DMS153 (cell line): ENCODE results near the gene TMTC3.
"Not testable (repeated sequence)": the region's sequence is repeated elsewhere in the genome, so short reads cannot be mapped to it uniquely, and the experiment has no call there.

Source experiments
- DNase-seq: peaks from one replicate; lab custom pipeline; 2025; lab: John Stamatoyannopoulos, UW

The TMTC3 gene

GRCh38 chr12:88166179-88166578, 24.1 kb downstream of the TMTC3 start:
- DNase-seq = no peak

GRCh38 chr12:88167384-88167783, 25.3 kb downstream of the TMTC3 start:
- no peak for DNase-seq

GRCh38 chr12:88172844-88173407, 30.8 kb downstream of the TMTC3 start:
- DNase-seq = no peak

DNA sequence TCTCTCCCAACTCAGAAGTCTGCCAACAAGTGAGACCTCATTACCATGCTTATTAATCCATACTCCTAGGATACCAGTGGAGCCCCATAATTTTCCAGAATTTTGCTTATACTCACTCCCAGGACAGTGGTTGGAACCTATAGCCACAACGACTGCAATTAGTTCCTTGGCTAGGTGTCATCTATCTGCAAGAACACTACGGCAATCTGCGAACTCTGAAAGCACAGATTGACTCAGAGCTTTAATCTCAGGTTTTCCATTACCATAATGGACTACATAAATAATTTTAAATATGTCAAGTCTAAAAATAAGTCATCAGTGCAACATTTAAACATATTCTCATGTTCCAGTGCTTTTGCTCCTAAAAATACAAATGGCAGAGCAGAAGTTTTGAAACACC, 33.4 kb downstream of the TMTC3 start:
- DNase-seq = no peak

- DNase-seq = no peak
These were observed 37.4 kb downstream of the TMTC3 start for GRCh38 chr12:88179436-88180014.

DNA sequence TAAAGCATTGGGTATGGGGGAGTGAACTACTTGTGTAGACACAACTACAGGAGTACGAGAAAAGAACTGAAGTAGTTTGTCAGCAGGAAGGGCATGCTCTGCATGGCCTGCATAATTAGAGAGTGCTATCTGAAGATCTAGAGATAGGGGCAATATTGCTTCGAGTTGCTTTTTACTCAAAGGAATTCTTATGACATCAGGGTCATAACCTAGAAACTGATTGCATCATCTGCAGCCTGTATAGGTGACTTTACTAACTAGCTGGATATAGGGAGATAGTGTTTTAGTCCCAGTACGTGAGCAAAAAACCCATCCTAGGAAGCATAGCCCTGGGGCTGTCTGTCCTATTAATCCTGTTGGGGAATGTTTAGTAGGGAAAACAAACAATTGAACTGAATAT, 39.8 kb downstream of the TMTC3 start:
- DNase-seq = no peak

DNA sequence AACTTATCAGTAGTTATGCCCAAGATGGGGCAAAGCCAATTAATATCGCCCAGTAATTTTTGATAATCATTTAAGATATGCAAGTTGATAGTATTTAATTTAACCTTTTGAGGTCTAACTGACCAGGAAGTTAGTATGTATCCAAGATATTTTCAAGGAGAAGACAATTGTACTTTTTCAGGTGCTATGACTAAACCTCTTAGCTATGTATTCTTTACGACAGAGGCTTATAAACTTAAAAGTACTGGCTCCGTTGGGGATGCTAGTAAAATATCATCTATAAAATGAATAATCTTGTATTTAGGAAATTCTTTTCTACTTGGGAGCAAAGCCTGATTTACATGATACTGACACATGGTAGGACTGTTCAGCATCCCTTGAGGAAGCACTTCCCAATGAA, 40.3 kb downstream of the TMTC3 start:
- DNase-seq = no peak

- DNase-seq = no peak
These were observed 42.1 kb downstream of the TMTC3 start for GRCh38 chr12:88184196-88184595.

DNA sequence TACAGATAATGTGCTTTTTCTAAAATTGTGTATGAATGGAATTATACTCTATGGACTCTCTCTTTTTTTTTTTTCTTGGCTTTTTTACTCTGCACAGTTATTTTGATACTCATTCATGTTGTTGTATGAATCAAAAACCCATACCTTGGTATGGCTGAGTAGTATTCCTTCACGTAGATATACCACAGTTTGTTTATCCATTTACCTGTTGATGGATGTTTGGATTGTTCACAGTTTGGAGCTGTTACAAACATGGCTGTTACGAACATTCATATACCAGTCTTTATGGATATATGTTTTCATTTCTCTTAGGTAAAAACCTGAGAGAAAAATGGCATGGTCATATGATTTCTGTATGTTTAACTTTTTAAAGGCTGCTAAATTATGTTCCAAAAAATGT, 43.2 kb downstream of the TMTC3 start:
- no peak for DNase-seq

GRCh38 chr12:88185988-88186387, 43.9 kb downstream of the TMTC3 start:
- DNase-seq = peak; percentile 17

GRCh38 chr12:88187571-88187970, 45.5 kb downstream of the TMTC3 start:
- no peak for DNase-seq

DNA sequence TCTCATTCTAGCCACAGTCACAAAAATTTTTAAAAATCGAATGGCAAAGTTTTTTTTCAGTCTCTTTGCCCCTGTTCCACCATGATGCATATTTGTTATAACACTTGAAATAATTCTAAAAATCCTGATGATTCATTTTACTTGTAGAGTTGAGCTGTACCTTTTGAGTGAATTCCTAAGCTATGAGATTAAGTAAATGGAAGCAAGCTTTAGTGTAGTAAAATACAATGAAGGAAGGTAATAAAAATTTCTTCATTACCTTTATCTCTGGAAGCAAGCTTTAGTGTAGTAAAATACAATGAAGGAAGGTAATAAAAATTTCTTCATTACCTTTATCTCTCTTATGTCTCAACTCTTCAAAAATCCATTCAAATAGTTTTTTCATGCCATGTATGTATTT, 46.1 kb downstream of the TMTC3 start:
- no peak for DNase-seq

GRCh38 chr12:88192426-88192825, 50.3 kb downstream of the TMTC3 start:
- no peak for DNase-seq

DNA sequence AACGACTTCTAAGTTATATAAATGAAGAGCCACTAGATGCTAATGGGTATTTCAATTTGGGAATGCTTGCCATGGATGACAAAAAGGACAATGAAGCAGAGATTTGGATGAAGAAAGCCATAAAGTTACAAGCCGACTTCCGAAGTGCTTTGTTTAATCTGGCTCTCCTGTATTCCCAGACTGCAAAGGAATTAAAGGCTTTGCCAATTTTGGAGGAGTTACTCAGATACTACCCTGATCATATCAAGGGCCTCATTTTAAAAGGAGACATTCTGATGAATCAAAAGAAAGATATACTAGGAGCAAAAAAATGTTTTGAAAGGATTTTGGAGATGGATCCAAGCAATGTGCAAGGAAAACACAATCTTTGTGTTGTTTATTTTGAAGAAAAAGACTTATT, 52.8 kb downstream of the TMTC3 start:
- no peak for DNase-seq

- no peak for DNase-seq
These were observed 57.9 kb downstream of the TMTC3 start for GRCh38 chr12:88200029-88200428.

DNA sequence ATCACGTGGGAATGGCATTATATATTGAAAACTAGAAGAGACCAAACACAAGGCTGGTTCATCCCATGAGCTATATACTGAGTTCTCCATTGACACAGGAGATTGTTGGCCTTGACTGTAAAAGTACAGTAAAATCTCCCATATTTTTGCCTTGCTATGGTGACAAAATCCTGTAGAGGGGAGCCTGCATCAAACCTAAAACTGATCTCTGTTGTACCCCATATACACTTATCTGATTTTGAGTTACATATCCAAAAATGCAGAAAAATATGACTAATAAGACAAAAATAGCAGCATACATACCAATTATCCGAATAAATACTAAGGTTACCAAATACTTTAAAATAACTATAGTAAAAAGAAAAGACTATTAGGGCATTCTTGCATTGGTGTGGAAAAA, 60.4 kb downstream of the TMTC3 start:
- no peak for DNase-seq

- DNase-seq = no peak
These were observed 64.5 kb downstream of the TMTC3 start for GRCh38 chr12:88206601-88207000.

DNA sequence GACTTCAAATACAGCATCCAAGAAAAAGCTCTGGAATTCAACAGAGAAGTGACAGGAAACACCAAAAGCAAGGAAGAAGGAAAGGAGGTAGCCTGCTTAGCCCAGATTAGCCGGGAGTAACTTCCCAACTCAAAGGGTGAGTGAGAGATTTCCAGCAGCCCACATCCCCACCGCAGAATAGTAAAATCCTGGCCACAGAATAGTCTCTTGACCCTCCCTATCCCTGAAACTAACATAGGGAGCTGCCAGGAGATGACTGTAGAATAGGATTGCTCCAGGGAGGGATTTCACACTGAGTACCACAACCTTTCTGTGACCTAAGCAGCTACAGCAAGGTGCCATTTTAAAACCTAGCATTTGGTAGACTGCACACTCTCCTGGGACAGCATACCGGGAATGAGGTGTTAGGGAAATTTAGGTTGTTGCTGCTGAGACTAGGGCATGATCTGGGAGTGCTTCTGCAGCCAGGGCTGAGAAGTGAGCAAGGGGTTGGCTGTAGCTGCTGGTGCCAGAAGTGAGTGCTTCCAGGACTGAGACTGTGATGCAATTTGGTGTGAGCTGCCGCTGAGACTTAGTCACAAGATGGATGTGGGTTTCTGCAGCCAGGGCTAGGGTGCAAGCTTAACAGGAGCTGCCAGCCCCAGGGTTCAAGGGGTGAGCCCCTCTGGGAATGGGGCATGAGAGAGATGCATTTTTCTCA, 66.0 kb downstream of the TMTC3 start:
- DNase-seq = no peak

DNA sequence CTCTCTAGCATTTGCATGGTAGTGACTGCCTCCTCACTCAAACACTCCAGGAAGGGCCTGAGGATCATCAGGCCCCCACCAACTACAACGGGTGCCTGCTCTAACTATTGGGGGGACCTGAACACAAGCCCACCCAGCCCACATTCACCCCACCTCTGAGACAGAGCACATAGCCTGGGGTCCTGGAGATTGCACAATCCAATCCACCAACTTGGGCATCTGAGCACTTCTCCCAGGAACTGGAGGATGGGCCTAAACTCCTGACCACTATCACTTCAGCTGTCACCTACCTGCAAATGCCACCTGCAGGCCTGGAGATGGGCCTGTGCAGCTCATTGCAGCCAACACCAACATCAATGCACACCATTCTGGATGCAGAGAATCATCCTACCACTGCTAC, 66.6 kb downstream of the TMTC3 start:
- DNase-seq = no peak

- not testable (repeated sequence) for DNase-seq
These were observed 68.2 kb downstream of the TMTC3 start for GRCh38 chr12:88210311-88210710.

GRCh38 chr12:88218293-88218692, 76.2 kb downstream of the TMTC3 start:
- DNase-seq = no peak

- DNase-seq = no peak
These were observed 77.8 kb downstream of the TMTC3 start for GRCh38 chr12:88219861-88220260.

GRCh38 chr12:88223519-88223918, 81.4 kb downstream of the TMTC3 start:
- DNase-seq = no peak

- no peak for DNase-seq
These were observed 83.7 kb downstream of the TMTC3 start for GRCh38 chr12:88225776-88226175.
